ENCODE data around the gene ROBO1.

Gene ROBO1

DNA sequence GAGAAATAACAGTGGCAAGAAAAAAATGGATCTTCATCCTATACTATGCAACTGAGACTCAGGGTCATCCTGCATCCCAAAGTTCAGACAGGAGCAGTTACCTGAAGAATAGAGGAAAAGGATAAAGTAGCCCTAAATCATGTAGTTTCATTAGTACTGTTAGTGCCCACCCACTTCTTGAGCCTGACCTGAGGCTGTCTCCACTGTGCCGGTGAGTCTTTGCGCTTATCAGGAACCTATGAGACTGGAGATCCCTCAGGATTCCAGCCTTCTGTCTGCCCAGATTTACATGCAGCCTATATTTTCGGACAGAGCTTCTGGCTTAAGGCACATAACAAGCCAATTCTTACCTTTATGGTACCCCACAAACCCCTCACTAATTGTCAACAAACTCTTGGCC lies 791.6 kb downstream of the ROBO1 start:
- DNase-seq (ENCODE audit: low read depth): no peak

DNA sequence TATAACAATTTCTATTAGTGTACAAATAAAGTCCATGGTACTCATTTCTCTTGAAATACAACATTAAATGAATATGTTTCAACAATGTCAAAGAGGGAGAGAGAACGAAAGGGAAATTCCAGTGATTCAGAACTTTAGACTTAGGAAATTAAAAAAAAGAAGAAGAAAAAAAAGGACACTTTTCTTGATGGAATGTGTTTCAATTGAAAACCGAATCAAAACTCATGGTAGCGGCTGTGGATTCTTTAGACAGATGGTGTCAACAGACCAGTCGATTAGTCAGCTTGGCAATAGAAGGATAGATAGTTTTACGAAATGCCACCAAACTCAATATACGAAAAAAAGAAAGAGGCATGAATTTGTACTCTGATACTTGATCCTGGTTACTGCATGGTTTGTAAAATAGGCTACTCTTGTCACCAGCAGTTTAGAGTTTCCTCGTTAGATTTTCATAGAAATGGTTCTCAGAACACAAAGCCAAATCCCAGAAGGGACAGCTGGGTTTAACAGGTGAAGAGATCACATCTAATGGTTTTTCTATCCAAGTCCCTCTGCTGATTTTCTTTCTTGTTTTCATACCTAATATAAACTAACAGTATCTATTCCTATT lies 793.5 kb downstream of the ROBO1 start:
- no peak for DNase-seq (ENCODE audit: low read depth)

DNA sequence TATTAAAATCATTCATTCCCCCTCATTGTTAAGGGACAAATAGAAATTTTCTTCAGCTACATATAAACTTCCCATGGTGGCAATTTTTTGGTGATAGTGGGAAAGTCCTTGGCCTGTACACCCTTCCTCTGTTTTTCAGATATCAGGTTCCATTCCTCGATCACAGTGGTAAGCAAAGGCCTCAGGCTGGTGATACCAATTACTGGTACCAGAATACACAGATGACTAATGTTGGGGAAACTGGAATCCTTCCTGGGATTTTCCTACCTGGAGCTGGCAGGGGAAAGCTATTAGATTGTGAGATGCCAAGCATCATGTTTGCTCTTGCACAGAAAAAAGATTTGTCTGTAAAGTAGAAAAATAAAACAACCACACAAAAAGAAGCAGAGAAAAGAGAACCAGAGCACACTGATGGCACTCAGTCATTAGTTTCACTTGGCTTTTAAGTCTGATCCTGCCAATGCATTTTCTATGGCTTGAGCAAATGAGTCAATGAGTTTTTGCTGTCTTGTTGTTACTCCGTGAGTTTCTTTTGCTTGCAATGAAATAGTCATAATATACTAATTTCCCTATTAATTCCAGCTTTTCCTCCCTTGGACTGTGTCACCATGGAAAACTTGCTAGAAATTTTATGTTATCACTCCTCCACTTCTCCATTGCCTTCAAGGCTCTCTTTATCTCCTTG lies 795.0 kb downstream of the ROBO1 start:
- DNase-seq (ENCODE audit: low read depth): no peak

DNA sequence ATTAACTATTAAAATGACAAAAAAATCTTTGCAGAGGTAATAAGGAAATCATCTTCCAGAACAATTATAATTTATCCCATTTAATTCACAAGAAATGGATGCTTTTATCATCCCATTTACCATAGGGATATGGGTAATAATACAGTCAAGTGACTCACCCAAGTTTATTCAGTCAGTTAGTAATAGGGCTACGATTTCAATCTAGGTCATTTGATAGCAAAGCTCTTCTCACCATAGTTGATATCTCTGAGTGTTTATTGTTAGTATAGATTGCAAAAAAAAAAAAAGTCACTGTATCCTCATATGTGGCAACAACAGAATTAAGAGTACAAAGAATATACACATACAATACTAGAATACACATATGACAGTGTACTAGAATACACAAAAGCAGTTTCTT lies 797.1 kb downstream of the ROBO1 start:
- DNase-seq (ENCODE audit: low read depth): no peak

DNA sequence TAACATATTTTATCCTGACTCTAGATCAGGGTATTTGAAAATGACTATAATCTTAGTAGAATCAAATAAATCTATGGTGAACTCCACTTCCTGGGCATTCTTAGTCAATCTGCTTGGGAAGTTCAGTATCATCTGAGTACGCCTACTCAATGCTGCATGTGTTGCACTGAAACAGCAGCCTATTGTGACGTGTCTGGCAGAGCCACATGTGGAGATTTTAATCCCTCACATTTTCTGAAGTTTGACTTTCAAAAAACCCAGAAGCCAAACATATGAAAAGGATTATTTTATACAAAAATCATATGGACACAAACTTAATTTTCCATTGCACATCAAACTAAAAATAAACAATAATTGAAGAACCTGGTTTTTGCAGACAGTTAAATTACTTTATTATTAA lies 798.3 kb downstream of the ROBO1 start:
- DNase-seq (ENCODE audit: low read depth): no peak

DNA sequence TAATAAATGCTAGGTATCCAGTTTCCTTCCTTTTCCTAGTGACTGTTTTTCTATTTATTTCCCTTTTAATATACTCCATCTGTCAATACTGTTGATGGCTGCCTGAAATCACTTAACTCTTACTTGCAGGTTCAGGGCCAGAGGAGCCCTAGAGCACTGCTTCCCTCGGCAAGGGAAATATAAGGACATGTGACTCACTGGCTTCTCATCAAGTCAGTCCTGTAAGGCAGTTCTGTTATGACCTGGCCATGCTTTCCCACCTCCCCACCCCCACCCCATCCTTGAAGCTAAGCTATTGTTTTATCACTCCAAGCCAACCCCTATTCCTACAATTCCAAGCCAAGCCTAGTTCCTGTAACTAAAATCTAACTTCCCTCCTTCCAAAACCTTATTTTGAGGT lies 800.7 kb downstream of the ROBO1 start:
- no peak for DNase-seq (ENCODE audit: low read depth)

DNA sequence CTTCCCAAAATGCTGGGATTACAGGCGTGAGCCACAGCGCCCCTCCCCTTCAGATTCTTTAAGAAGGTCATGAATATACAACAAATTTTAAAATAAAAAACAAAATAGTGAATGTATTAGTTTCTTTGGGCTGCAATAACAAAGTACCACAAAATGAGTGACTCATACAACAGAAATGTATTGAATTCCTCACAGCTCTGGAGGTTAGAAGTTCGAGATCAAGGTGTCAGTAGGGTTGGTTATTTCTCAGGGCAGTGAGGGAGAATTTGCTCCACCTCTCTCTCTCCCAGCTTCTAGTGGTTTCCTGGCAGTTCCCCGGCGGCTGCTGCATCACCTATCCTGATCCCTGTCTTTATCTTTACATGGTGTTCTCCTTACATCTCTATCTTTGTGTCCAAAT lies 804.0 kb downstream of the ROBO1 start:
- DNase-seq (ENCODE audit: low read depth): no peak

DNA sequence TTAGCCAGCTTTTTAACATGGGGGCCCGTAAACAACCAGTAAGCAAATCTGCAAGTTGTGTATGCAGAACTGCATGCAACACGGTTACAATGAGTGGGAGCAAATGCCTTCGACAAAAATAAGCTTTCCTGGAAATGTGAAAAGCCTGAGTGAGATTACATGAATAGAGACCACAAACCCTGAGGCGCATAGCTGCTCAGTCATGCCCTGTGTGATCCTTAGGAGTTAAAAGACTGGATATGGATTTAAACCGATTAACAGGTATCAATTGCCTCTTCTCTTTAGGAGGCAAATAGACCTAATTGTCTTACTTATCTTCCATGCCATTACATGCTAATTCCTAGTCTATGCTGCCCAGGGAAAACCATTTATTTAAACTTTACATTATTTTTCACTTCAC lies 810.3 kb downstream of the ROBO1 start:
- DNase-seq (ENCODE audit: low read depth): no peak

DNA sequence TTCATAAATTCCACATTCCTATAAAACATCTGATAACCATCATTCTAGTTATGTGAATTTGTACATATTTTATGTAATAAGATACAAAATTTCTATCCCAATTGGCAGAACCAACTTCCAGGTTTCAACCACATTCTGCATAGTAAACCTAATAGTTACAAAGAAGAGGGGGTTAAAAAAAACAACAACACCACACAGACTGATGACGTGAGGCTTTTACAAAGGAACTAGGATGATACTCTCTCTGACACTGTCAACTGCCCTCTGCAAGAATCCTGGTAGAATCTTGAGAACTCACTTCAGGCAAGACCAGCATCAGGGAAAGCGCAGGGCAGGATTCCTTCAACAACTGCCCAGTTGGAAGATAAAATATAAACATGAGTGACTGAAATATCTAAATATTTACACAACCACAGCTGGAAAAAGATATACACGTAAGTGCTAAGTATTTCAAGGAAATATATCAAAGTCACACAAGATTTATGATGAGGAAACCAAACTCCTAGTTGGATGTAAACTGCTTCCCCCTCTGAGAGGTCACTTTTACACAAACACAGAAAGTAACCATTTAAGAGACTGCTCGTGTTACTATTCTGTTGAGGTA lies 816.4 kb downstream of the ROBO1 start:
- no peak for DNase-seq (ENCODE audit: low read depth)

DNA sequence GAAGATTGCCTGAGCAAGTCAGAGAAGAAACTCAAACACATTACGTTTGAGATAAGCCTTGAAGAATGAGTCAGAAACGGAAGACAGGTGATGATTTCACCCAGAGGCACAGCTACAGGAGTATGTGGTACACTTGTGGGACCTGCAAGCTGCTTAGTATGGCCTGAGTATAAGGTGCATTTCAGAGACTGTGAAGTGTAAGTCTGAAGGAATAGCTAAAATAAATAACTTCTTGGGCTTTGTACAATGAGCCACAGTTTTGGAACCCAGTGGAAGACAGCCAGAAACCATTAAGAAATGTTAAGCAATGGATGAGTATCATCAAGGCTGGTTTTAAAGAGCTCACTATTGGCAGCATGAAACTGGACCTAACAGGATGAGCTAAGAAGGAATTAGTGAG lies 826.2 kb downstream of the ROBO1 start:
- DNase-seq (ENCODE audit: low read depth): no peak

DNA sequence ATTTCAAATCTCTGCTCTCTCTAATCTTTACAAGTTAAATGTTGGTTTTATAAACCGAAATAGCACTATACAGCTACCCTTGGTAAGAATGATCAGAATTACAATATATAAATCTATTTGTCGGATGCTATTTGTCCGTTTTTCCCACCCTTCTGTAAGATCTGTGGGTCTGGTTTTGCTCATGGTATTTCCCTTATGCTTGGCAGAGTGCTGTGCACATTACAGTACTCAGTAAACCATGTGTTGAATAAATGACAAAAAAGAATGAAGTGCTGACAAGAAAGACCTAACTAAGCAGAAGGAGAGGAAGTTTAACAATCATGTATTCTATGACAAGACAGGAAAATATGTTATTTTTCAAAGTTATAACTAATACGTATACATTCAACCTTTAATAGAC lies 827.2 kb downstream of the ROBO1 start:
- DNase-seq (ENCODE audit: low read depth): no peak

DNA sequence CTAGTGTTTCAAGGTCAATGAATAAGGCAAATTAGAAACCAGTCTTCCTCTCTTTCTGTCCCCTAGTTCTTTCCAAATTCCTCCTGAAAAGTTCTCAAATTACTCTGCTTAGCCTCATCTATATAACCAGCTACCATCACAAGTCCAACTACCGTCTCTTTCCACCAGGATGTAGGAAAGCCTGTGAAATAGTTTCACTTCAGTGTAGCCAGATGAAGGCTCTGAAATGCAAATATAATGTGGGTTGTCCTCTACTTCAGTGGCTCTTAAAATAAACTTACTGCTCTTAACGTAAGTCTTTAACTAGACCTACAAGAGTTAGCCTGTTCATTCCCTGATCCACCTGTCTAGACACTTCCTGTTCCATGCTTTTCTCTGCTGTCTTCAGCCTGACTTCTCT lies 827.7 kb downstream of the ROBO1 start:
- no peak for DNase-seq (ENCODE audit: low read depth)

DNA sequence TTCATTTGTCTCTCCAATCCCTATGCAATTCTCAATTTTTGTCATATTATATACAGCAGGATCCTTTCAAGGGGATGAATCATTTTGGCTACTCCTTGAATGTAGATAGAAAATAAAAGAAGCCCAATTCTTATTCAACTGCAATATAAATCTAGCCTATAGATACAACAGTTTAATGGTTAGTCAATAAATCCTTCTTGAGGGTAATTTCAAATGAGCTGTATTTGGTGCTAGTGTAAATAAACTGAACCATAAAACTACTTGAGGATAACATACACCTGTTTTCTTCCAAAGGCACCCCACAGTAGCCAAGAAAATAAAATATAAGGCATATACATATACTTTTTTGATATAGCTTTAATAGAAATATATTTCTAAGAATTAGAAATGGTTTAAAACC lies 830.3 kb downstream of the ROBO1 start:
- DNase-seq (ENCODE audit: low read depth): no peak

DNA sequence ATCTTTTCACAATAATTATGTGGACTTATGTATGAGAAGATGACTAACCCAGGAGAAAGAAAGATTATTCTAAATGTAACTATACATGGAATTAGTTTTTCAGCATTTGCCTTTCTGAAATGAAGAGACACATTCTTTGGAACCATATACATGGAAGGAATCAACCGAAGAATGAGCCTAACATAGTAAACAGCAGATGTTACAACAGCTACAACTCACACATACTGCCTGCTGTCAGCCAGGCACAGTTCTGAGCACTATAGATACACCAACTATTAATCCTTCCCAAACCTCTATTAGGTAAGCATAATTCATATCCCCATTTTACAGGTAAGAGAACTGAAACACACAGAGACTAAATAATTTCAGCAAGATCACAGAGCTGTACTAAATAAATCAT lies 840.0 kb downstream of the ROBO1 start:
- DNase-seq (ENCODE audit: low read depth): no peak

DNA sequence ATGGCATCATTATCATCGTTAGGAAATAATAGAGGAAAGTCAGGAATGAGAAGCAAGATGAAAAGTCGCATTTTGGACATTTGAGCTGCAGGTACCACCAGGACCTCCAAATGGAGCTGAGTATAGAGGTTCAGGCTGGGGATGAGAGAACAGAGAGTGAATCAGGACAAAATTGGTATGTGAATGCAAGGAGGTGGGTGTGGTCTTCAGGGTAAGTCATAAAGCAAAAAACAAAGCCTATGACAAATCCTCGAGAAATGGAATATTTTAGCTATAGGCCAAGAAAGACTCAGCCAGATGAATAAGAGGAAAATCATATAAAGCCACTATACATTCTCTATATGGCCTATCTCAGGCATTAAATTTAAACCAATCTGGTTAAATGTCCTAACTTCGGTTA lies 841.3 kb downstream of the ROBO1 start:
- no peak for DNase-seq (ENCODE audit: low read depth)

DNA sequence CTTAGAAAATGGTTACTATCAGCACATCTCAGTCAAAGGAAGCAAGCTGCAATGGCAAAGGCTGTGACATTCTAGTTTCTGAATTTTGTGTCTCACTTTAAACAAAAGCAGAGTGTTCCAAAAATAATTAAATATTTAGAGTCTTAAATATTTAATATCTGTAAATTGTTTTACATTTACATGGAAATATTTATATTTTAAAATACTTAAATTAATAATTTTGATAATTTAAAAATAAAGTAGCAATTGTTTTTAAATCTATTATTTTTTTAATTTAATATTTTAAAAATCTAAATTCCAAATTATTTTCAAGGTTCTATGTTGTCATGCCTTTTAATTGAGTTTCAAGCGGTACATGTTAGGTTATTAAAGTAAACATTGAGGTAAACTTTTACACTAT lies 843.1 kb downstream of the ROBO1 start:
- DNase-seq (ENCODE audit: low read depth): no peak

DNA sequence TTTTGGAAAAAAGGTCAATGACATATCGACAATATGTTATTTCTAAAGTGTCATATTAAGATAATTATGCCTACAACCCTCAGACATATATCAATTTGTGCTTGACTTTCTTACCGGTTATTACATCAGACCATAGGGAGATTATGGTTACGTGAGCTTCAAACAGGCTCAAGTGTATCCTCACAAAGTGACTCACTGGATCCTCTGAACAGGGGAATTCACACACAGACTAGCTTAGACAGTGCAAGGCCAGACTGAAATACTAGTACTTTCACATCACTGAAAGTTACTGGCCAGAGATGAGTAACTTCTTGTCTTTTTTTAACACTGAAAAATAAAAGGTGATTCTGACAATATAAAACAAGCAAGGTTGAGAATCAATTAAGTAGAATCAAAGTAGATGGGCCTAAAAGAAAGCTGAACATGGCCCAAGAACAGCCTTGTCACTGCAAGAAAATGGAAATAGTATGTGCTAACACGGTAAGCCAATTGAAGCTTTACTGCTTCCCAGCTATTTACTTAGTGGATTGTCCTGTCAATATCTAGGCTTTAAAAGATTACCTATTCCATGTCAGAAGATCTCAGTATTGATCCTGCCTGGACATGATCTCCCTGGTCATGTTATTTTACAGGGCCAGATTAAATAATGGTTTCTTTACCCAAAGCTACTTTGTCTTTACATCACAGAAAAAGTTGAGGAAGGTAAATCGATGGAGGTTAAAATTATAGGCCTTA lies 848.6 kb downstream of the ROBO1 start:
- no peak for DNase-seq (ENCODE audit: low read depth)

DNA sequence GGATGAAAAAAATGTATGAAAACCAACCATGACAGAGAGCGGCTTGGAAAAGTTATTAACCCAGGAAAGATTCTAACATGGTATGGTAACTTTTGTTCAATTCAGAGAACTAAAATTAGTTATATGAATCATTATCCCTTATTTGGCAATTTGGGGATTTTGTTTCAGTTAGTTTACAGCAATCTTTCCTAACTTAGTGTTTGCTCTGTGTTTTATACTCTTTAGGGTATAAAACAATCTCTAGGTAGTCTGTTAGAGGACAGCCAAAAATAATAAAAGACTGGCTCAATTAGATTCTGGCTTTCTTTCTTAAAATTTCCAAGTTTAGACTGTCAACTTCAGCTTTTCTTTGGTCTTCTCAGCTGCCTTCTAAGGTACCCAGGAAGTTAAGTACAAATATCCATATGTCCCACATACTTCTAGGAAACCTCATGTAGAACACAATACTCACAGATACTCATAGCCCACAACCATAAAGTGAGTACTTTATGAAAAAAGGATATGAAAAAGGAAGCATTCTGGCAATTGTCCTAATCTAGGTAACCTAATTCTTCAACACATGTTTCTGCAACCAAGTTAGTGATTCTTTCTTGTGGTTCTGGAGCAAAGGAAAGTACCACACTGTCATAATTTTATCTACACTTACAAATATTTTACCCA lies 849.3 kb downstream of the ROBO1 start:
- no peak for DNase-seq (ENCODE audit: low read depth)

DNA sequence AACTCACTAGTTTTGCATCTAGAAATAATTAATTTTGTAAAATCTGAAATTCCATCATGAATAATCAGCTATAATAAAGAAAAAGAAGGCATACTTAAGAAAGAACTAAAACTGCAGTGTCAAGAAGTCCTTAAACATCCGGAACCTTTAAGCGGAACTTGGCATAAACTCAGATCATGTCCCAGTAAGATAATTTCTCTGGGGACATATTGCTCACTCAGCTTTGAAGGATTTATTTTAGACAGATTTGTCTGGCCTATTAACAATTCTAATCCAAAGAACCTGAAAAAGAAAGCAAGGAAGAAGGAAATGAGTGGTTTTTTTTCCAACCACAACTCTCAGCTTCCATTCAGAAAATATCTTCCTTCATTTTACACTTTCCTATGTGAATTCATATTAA lies 850.3 kb downstream of the ROBO1 start:
- no peak for DNase-seq (ENCODE audit: low read depth)

DNA sequence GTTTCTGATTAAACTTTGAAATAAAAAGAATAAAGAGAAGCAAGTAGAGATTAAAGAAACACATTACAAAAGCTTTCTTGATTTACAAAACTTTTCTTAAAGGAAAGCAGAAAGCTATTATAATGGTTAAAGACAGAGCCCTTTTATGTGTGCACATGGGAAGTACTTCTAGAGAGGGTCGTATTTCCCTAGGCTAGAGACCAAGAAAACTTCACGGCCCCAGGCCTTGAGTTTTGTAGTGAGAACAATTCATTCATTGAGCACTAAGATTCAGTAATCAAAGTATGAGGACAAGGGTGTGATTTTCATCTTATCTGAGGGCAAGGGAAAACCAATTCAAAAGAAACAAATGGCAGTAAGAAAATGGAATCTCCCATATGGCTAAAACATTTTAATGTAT lies 854.1 kb downstream of the ROBO1 start:
- no peak for DNase-seq (ENCODE audit: low read depth)

DNA sequence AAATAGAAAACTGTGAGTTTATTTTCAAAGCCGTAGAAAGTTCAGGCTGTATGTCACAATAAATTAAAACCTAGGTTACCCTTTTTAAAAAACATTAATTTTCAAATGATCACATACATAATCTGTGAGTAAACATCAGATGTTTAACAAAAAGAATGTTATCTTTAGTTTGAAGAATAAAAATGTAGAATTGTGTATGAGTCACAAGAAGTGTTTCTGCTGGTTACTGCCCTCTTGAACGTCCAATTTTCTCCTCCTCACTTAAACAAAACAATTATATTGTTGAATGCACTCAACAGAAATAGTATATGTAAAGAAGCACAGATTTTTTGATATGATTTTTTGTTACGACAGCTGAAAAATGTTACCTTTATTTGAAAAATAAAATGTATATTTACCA lies 855.1 kb downstream of the ROBO1 start:
- no peak for DNase-seq (ENCODE audit: low read depth)

DNA sequence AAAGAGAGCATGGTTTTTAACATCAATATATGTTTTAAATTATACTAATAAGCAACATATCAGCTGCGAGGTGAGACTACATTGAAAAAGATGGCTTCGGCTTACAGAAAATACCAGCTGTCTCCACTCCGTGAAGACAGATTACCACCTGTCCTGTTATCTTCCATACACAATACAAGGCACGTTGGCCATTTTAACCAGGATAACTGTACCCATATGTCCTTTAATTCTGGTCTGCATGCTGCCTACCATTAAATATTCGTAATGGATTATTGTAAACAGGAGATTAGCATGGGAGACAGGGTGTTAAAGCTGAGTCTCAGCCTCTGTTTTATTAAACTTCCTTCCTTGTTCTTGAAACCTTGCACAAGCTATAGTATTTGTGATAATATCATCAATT lies 855.5 kb downstream of the ROBO1 start:
- DNase-seq (ENCODE audit: low read depth): no peak

DNA sequence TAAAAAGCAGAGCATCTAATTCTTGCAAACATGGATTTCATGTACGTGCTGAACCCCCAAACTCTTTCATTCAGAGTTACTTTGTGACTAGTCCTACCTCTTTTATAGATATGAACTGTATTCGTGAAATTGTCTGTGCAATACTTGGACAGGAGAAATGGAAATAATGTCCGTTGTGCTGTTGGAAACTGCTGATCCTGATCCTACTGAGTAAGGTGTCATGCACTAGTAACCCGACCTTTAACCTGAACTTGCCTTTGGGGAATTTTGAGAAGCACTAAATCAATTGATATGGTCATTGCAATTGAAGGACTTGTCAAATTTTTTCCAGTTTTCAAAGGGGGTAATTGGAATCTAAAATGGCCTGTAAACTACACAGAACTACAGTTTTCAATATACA lies 856.4 kb downstream of the ROBO1 start:
- no peak for DNase-seq (ENCODE audit: low read depth)
